MCF 10A (cell line): ENCODE data around the gene PKD1. TPM values are rescaled to one million over a fixed set of nuclear protein-coding genes. Genes with fewer than 3 reads are reported as not detected.

Source experiments
- BruUV-seq: library from RNA; stranded (reverse); fragments of 400-500 nt; replicated peaks from 2 replicates; lab custom pipeline; 2021; lab: Mats Ljungman, UMichigan
- CTCF ChIA-PET: fragments of 300-600 bp; sonication (Branson Sonifier 250); formaldehyde crosslinking; extraction: SDS; loops from one replicate; lab custom pipeline; 2021; ENCODE audit warnings: antibody characterized with exemption, inconsistent platforms; lab: Yijun Ruan, JAX
- POLR2A ChIA-PET: fragments of 300-600, 350-650 bp; sonication (Branson Sonifier 250); formaldehyde crosslinking; extraction: SDS; loops from one replicate; lab custom pipeline; 2020; ENCODE audit warnings: antibody characterized with exemption, inconsistent platforms; lab: Yijun Ruan, JAX
- DNase-seq: peaks from one replicate; pipeline ENCODE4 v3.0.0-alpha.2; 2018; ENCODE audit not compliant: unreplicated experiment
- H3K27ac Mint-ChIP-seq: one replicate; pipeline ENCODE4 v1.8.0; 2022; ENCODE audit warnings: mild to moderate bottlenecking, low read depth, mixed read lengths; ENCODE audit not compliant: unreplicated experiment
- H3K27me3 Mint-ChIP-seq: one replicate; pipeline ENCODE4 v1.8.0; 2022; ENCODE audit warnings: mixed read lengths; ENCODE audit not compliant: insufficient read depth, unreplicated experiment
- H3K36me3 Mint-ChIP-seq: one replicate; pipeline ENCODE4 v1.8.0; 2022; ENCODE audit warnings: mild to moderate bottlenecking, moderate library complexity, mixed read lengths; ENCODE audit not compliant: insufficient read depth, unreplicated experiment
- H3K4me1 Mint-ChIP-seq: one replicate; pipeline ENCODE4 v1.8.0; 2022; ENCODE audit warnings: mixed read lengths; ENCODE audit not compliant: insufficient read depth, unreplicated experiment
- H3K4me3 Mint-ChIP-seq: one replicate; pipeline ENCODE4 v1.8.0; 2022; ENCODE audit warnings: mild to moderate bottlenecking, moderate library complexity, mixed read lengths; ENCODE audit not compliant: unreplicated experiment
- H3K9me3 Mint-ChIP-seq: one replicate; pipeline ENCODE4 v1.8.0; 2022; ENCODE audit warnings: mixed read lengths; ENCODE audit not compliant: unreplicated experiment
- intact Hi-C: fragments of 100-400 bp; cut with micrococcal nuclease; formaldehyde crosslinking; loops from 2 replicates; pipeline ENCODE4 v1.14.1; 2022
- total RNA-seq: library from RNA; stranded (reverse); gene quantifications from 2 replicates; pipeline ENCODE4 v1.2.3, GENCODE V29; 2022
- TF ChIP-seq, protein P1 (sequence below): fragments of 200-600 bp; IDR thresholded peaks from one replicate; pipeline ENCODE4 v1.8.0; 2022; ENCODE audit warnings: antibody characterized with exemption, mild to moderate bottlenecking; ENCODE audit not compliant: unreplicated experiment

PKD1 gene
- total RNA-seq, 1 experiment from 2014 or later, result 187 TPM

DNA sequence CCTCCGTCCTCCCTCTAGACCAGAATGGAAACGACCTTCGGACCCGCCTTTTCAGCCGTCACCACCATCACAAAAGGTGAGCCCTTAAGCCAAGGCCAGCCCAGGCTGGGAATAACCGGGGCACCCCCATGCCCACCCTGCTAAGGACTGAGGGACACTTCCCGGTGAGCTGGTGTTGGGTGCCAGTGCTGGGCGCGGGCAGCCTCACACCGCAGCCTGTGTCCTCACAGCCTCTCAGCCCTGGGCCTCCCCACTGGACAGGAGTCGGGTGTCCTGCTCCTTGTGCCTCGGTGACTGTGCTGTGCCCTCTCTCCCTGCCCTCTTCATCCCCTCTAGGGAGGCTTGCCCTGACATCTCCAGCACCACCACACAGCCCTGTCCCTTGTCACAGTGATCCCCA is 30.2 kb upstream of the PKD1 start:
- Mint-ChIP-seq H3K36me3 (peaks cover 35% of the 10 kb centered on the region), H3K27ac (no peak overlapping the region), H3K4me1 (peaks cover 15% of the 10 kb centered on the region), H3K4me3 (no peak overlapping the region), H3K9me3 (no peaks in the 10 kb centered on the region), H3K27me3 (no peaks in the 10 kb centered on the region)
- CTCF ChIA-PET, result interaction anchor here (0.5 kb wide), 1 partner anchor 9 kb away, joined by 4 read pairs; no protein-coding TSS in a partner anchor
- TF ChIP-seq, protein P1, sequence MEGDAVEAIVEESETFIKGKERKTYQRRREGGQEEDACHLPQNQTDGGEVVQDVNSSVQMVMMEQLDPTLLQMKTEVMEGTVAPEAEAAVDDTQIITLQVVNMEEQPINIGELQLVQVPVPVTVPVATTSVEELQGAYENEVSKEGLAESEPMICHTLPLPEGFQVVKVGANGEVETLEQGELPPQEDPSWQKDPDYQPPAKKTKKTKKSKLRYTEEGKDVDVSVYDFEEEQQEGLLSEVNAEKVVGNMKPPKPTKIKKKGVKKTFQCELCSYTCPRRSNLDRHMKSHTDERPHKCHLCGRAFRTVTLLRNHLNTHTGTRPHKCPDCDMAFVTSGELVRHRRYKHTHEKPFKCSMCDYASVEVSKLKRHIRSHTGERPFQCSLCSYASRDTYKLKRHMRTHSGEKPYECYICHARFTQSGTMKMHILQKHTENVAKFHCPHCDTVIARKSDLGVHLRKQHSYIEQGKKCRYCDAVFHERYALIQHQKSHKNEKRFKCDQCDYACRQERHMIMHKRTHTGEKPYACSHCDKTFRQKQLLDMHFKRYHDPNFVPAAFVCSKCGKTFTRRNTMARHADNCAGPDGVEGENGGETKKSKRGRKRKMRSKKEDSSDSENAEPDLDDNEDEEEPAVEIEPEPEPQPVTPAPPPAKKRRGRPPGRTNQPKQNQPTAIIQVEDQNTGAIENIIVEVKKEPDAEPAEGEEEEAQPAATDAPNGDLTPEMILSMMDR, result no peak
- no peak for DNase-seq
- POLR2A ChIA-PET, result interaction anchor here (1.0 to 2.0 kb wide), 2 partner anchors 10 to 15 kb away, joined by 4 to 11 read pairs; partner anchors contain the start of gene TRAF7
- BruUV-seq, result no TSS peak
- intact Hi-C loops, result no loop called here

DNA sequence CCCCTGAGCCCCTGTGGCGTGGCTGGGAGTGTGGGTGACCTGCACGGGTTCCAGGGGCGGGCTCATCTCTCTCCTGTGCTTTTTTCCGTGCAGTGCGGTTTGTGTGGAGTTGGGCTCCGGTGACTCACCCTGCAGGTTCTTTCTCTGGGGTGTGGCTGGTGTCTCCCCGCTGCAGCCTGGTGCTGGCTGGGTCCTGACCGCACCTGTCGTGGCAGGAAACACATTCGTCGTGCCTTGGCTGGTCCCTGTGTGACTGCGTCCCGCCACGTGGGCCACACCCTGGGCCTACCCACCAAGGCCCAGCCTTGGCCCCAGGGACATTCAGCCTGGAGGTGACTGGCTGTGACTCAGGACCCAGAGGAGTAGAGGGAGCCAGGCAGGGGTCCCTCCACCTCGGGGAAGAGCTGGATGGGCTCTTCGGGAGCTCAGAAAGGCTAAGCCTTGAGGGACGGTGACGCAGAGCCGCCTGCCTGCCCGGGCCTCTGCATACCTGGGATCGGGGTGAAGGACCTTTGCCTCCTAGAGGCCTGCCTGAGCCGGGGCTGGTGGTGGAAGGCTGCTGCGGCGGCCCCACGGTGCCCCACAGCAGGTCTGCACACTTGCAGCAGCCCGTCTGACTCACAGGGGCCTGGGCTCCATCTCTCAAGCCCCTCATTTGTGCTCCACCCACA is 27.6 kb upstream of the PKD1 start:
- CTCF ChIA-PET, result interaction anchor here (0.9 kb wide), 2 partner anchors 42 to 83 kb away, joined by 3 to 8 read pairs; no protein-coding TSS in a partner anchor
- intact Hi-C loops, result no loop called here

DNA sequence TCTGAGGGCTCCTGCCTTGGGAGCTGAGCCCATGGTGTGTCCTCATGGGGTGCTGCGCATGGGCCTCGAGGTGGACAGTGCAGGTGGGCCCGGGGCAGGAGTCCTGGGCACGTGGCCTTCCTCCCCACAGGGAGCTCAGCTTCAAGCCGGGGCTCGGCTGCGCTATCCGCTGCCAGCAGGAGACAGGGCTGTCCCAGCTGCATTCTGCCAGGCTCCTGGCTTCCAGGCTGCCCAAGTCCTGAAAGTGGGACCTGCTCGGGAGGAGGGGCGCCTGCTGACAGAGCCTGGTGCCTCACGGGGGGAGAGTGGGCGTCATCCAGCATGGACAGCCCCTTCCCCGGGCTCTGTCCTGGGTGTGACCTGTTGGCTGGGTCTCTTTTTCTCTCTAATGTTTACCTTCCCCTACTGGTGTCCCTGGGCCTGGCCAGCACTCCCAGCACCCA is 27.0 kb upstream of the PKD1 start:
- Mint-ChIP-seq H3K27me3 (no peaks in the 10 kb centered on the region), H3K9me3 (no peaks in the 10 kb centered on the region), H3K36me3 (peaks cover 22% of the 10 kb centered on the region), H3K4me3 (peak overlapping the region; percentile 64), H3K27ac (peak overlapping the region; percentile 92), H3K4me1 (peaks cover 23% of the 10 kb centered on the region)
- TF ChIP-seq, protein P1, result no peak
- POLR2A ChIA-PET, result interaction anchor here (0.6 to 4.0 kb wide), 12 partner anchors 8 to 481 kb away, joined by 3 to 32 read pairs (median 5); partner anchors contain the start of genes FAHD1, MLST8, PGP and TRAF7
- no TSS peak for BruUV-seq
- CTCF ChIA-PET, result interaction anchor here (0.6 to 1.5 kb wide), 3 partner anchors 11 to 139 kb away, joined by 3 to 8 read pairs (median 7); no protein-coding TSS in a partner anchor
- peak; percentile 55 for DNase-seq
- intact Hi-C loops, result no loop called here

More for the DNA sequence above, 27.6 kb upstream of the PKD1 start:
- POLR2A ChIA-PET, result interaction anchor here (0.5 to 4.0 kb wide), 10 partner anchors 8 to 154 kb away, joined by 3 to 32 read pairs (median 4); partner anchors contain the start of genes MLST8, NTHL1 and TRAF7
- Mint-ChIP-seq H3K27ac (peak overlapping the region; percentile 92), H3K36me3 (peaks cover 28% of the 10 kb centered on the region), H3K27me3 (no peaks in the 10 kb centered on the region), H3K9me3 (no peaks in the 10 kb centered on the region), H3K4me1 (peaks cover 21% of the 10 kb centered on the region), H3K4me3 (peak overlapping the region; percentile 64)
- no TSS peak for BruUV-seq
- DNase-seq, result peak; percentile 87
- TF ChIP-seq, protein P1, result no peak

DNA sequence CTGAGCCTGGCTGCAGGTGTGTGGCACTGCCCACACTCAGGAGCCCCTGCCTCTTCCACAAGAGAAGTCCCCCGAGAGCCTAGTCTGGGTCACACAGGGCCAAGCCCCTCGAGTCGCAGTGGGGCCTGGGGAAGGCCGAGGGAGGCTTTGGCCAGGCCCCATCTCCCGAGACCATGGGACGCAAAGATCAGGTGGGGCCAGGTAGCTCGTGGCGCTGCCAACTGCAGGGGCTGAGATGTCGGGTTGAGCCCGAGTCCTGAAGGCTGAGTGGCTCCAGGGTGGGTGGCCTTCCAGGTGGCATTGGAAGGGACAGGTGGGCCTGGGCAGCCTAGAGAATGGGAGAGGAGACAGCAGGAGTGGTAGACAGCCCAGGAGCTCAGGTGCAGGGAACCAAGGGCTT is 26.2 kb upstream of the PKD1 start:
- TF ChIP-seq, protein P1, result no peak
- H3K27me3 Mint-ChIP-seq, result no peaks in the 10 kb centered on the region
- peak overlapping the region; percentile 12 for H3K27ac Mint-ChIP-seq
- CTCF ChIA-PET, result interaction anchor here (0.6 to 1.5 kb wide), 3 partner anchors 10 to 48 kb away, joined by 4 to 7 read pairs (median 6); no protein-coding TSS in a partner anchor
- no peak for DNase-seq
- peaks cover 30% of the 10 kb centered on the region for H3K4me1 Mint-ChIP-seq
- POLR2A ChIA-PET, result interaction anchor here (0.6 to 4.0 kb wide), 13 partner anchors 10 to 1571 kb away, joined by 3 to 32 read pairs (median 6); partner anchors contain the start of genes ECI1, FAHD1, MLST8 and PGP
- H3K36me3 Mint-ChIP-seq, result peaks cover 20% of the 10 kb centered on the region
- intact Hi-C loops, result loop anchor here (2.0 kb wide), 1 partner anchor 61 kb away; the partner anchor contains the start of gene E4F1
- no TSS peak for BruUV-seq
- H3K4me3 Mint-ChIP-seq, result peak overlapping the region; percentile 50
- H3K9me3 Mint-ChIP-seq, result no peaks in the 10 kb centered on the region
